ENCODE results near the gene PODNL1. TPM values are rescaled to one million over a fixed set of nuclear protein-coding genes. Genes with fewer than 3 reads are reported as not detected.
A peak's percentile ranks its signal among the peaks of the same experiment; 100 is the strongest.

PODNL1 gene
- total RNA-seq, 1 donor from 2014 or later: 8.7 TPM

GRCh38 chr19:13962699-13963602, 24.7 kb upstream of the PODNL1 start:
- peaks cover 2% of the 10 kb centered on the region for H3K4me1 Mint-ChIP-seq (ENCODE audit: low read depth)
- no peak overlapping the region for H3K27ac Mint-ChIP-seq (ENCODE audit: unreplicated experiment)
- peak; percentile 93 for DNase-seq (ENCODE audit: low spot score)
- no peak for TF ChIP-seq CTCF (IDR thresholded peaks at IDR 0.05)
- H3K36me3 Mint-ChIP-seq (ENCODE audit: low read depth): peaks cover 12% of the 10 kb centered on the region
- H3K9me3 Mint-ChIP-seq (ENCODE audit: low read depth): no peaks in the 10 kb centered on the region
- H3K27me3 Mint-ChIP-seq (ENCODE audit: low read depth): no peaks in the 10 kb centered on the region
- H3K4me3 Mint-ChIP-seq (ENCODE audit: unreplicated experiment): no peak overlapping the region

GRCh38 chr19:13961826-13962698, 23.8 kb upstream of the PODNL1 start:
- no peaks in the 10 kb centered on the region for H3K9me3 Mint-ChIP-seq (ENCODE audit: low read depth)
- peaks cover 12% of the 10 kb centered on the region for H3K36me3 Mint-ChIP-seq (ENCODE audit: low read depth)
- H3K4me1 Mint-ChIP-seq (ENCODE audit: low read depth): peaks cover 2% of the 10 kb centered on the region
- H3K4me3 Mint-ChIP-seq (ENCODE audit: unreplicated experiment): no peak overlapping the region
- no peak overlapping the region for H3K27ac Mint-ChIP-seq (ENCODE audit: unreplicated experiment)
- no peak for DNase-seq (ENCODE audit: low spot score)
- no peaks in the 10 kb centered on the region for H3K27me3 Mint-ChIP-seq (ENCODE audit: low read depth)
- TF ChIP-seq CTCF (IDR thresholded peaks at IDR 0.05): no peak

DNA sequence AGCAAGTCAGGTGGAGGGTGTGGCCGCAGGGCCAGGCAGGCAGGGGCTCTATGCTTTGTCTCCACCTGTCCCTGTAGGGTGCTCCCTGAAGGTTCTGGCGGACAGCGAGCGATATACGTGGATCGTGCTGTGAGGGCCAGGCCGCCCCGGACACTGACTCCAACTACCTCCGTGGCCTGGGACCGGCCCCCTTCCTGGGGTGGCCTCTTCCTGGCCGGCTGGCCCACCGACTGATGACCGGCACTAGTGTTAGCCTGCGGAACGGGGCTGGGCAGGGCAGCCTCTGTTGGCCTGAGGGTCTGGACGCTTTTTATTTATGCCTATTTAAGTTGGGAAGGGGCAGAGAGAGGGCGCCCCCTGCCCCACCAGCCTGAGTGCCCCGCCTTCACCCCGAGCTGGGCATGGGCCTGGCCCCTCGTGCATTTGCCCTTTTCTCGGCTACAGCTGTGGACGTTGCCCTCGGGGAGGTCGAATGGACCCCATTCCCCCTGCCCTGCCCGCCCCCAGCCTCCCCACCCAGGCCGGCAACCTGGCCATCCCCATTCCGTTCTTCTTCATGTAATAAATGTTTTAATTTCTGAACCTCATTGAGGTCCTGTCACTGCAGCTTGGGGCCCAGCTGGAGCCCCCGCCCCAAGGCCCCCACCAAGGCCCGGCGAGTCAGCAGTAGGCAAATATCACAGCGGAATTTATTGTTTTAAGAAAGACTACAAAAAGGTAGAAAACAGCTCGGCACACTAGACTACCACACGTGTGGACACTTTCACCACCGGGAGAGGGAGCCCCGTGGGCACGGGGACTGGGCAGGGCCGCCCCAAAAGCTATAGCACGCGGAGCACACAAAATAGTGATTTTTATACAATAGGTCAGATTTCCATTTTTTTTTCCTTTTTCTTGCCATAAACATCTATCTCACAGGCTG, 22.9 kb upstream of the PODNL1 start:
- peak; percentile 15 for TF ChIP-seq CTCF (IDR thresholded peaks at IDR 0.05)
- H3K27me3 Mint-ChIP-seq (ENCODE audit: low read depth): no peaks in the 10 kb centered on the region
- no peak overlapping the region for H3K27ac Mint-ChIP-seq (ENCODE audit: unreplicated experiment)
- H3K4me1 Mint-ChIP-seq (ENCODE audit: low read depth): peaks cover 2% of the 10 kb centered on the region
- no peak for DNase-seq (ENCODE audit: low spot score)
- peaks cover 14% of the 10 kb centered on the region for H3K36me3 Mint-ChIP-seq (ENCODE audit: low read depth)
- no peaks in the 10 kb centered on the region for H3K9me3 Mint-ChIP-seq (ENCODE audit: low read depth)
- no peak overlapping the region for H3K4me3 Mint-ChIP-seq (ENCODE audit: unreplicated experiment)

DNA sequence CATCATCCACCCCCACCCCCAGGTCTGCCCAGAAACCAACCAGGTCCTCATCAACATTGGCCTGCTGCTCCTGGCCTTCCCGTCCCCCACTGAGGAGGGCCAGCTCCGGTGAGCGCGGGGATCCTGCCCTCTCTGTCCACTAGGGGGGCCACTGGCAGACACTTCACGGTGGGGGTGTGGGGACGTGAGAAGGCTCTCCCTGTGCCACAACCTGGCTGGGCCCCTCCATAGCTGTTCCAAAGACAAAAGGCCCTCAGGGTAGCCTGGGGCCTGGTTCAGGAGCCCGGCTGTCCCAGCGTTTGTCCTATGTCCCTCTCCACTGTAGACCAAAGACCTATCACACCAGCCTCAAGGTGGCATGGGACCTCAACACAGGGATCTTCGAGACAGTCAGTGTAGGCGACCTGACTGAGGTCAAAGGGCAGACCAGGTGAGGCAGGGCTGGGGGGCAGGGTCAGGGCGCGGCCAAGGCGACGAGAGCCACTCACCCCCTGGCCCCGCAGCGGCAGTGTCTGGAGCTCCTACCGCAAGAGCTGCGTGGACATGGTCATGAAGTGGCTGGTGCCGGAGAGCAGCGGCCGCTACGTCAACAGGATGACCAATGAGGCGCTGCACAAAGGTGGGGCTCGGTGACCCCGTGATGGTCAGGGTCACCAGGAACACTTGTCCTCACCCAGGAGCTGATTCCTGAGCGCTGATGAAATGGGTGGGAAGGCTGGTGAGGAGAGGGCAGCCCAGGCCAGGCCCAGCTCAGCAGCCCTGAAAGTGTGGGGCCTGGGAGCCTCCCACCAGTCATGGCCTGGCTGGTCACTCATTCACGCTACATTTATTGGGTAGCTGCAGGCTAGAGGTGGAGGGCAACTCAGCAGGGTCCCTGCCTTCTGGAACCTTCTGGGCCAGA, 22.0 kb upstream of the PODNL1 start:
- Mint-ChIP-seq H3K4me1 (ENCODE audit: low read depth) (peaks cover 2% of the 10 kb centered on the region), H3K9me3 (ENCODE audit: low read depth) (no peaks in the 10 kb centered on the region), H3K27me3 (ENCODE audit: low read depth) (no peaks in the 10 kb centered on the region), H3K4me3 (ENCODE audit: unreplicated experiment) (no peak overlapping the region), H3K27ac (ENCODE audit: unreplicated experiment) (no peak overlapping the region), H3K36me3 (ENCODE audit: low read depth) (peaks cover 17% of the 10 kb centered on the region)
- peak; percentile 48 for TF ChIP-seq CTCF (IDR thresholded peaks at IDR 0.05)
- no peak for DNase-seq (ENCODE audit: low spot score)
